HG03575 (cell line): ENCODE measurements around the gene ALKBH6.
"Not testable (repeated sequence)": the region's sequence is repeated elsewhere in the genome, so short reads cannot be mapped to it uniquely, and the experiment has no call there.

ENCODE experiments used
- ATAC-seq: cut with Tn5 transposase; IDR thresholded peaks from one replicate; pipeline ENCODE4 v1.9.1; 2021; ENCODE audit not compliant: unreplicated experiment, insufficient number of reproducible peaks, low FRiP score; ENCODE audit errors: extremely low read depth

The ALKBH6 gene

GRCh38 chr19:36014012-36014924, at the start of gene ALKBH6:
Gene ALKBH6 (minus strand): TSS chr19:36014213. CDS start chr19:36013397, 816 bp downstream.
- ATAC-seq: peak; percentile 58

DNA sequence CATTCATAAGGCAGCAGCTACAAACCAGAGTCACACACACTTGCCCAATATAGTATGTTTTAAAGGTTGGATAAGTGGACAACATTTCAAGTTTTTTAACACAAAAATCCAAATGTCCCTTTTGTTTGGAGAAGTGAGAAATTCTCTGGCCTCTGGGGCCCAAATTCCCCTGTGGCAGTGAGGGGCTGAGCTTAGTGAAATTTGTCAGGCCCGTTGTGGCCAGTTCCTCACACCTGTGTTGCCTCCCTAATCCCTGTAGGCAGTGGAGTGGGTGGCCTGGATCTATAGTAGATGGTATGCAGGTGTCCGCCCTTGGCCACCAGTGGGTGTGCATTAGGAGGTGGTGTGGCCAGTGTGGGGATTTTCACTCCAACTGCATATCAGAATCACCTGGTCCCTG, 47.4 kb upstream of the ALKBH6 start:
- no peak for ATAC-seq

- ATAC-seq: no peak
Observed at GRCh38 chr19:36060430-36060829, 46.4 kb upstream of the ALKBH6 start.

GRCh38 chr19:36059180-36059910, 45.3 kb upstream of the ALKBH6 start:
- no peak for ATAC-seq

DNA sequence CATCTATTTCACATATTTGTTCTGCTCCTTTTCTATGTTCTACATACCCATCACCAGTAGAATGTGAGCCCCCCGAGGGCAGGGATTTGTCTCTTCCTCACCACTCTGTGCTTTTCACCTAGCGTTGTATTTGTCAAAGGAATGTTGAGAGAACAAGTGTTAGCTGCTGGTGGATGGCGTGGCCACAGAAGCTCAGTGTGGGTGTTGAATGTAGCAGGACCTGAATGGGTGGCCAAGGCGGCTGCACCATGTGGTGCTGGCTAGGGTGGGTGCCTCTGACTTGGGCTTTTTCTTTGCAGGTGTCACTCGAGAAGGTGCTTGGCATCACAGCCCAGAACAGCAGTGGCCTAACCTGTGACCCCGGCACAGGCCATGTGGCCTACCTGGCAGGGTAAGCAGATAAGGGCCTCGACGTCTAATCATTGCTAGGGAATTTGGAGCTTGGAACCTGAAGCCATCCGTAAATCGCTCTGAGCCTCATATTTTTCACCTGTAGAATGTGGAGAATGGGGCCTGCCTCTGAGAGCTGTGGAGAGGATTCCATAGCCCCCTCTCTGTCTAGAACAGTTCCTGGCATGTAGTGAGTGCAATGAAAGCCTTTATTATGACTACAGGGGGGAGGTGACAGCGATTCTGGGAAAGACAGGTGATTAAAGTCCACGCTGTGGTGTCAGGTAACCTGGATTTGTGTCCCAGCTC, 44.6 kb upstream of the ALKBH6 start:
- no peak for ATAC-seq

DNA sequence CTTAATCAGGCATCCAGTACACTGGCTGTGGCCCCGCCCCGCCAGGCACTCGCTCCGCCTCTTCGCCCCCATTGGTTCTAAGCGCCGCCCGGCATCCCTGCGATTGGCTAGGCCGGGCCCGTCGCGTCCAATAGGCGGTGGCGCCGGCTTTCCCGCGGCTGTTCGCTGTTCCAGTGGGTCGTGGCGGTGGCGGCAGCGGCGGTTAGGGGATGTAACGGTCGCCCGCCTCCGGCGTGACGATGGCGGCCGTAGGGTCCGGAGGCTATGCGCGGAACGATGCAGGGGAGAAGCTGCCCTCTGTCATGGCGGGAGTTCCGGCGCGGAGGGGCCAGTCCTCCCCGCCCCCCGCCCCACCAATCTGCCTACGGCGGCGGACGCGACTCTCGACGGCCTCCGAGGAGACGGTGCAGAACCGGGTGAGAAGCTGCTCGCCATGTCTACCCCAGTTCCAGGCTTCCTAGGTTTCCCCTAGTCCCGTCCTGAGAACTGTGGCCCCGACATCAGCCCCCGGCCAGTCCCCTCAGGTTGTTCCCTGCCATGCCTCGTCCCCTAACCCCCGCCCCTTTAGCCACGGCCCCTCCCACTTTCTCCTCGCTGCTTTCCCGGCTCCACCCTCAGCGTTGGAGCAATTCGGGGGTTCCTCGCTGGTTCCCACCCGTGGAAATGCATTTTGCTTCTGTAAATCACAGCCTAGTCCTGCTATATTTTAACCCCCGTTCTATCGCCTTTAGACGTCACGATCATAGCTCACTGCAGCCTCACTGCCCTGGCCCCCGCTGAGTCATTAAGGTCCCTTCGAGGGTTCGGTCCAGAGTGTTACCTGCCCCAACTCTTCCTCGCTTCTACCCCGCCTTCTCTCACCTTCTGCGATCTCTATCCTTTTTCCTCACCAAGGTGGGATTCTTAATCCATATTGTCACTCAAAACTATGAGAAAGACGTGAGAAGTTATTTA, 41.0 kb upstream of the ALKBH6 start, which contains the start of gene WDR62:
WDR62 (plus strand) TSS at position 165 of the 954 bp plus-strand sequence; CDS start at position 240, 75 bp downstream.
- ATAC-seq: peak; percentile 31

DNA sequence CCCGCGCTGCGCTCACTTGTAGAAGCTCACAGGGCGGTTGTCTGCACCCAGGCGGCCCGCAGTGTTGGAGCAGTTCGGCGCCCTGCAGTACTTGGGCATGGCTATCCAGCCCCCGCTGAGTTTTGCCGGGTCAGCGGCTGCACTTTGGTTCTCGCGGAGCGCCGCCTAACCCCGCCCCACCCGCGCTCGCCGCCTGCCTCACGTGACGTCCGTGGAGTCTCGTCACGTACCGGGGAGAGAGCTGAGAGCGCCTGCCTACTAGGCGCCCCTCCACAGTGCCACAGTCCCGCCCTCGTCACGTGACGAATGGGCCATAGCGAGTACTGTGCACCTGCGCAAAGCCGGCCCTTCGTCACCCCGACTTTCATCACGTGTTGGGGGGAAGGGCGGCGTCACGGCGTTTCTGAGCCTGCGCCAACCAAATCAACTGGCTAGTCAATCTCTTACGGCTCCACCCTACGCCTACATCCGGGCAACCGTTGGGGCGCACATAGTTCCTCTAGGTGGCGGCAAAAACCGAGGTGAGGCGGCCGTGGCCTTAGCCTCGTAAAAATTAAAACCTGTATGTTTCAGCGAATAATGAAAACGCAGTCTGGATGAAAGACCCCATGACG, 40.2 kb upstream of the ALKBH6 start, which contains the start of gene THAP8:
THAP8 (minus strand) TSS at position 167 of the 614 bp plus-strand sequence; CDS start at position 99, 68 bp downstream.
- peak; percentile 40 for ATAC-seq

GRCh38 chr19:36051637-36052036, 37.6 kb upstream of the ALKBH6 start:
- no peak for ATAC-seq

DNA sequence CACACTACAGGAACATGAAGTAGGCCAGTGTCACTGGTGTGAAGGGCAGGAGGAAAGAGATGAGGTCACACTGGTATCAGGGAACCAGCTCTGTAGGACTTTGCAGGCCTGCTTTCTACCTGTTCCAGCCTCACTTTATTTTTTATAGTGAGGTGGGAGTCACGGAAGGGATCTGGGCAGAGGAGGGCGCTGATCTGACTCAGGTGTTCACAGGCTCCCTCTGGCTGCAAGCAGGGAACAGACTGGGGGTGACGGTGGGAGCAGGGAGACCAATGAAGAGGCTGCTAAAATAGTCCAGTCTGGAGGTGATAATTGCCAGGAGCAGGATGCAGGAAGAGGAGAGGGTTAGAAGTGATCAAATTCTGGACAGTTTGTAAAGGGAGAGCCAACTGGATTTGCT, 37.2 kb upstream of the ALKBH6 start:
- ATAC-seq: no peak

- no peak for ATAC-seq
Observed at GRCh38 chr19:36049080-36049698, 35.2 kb upstream of the ALKBH6 start.

DNA sequence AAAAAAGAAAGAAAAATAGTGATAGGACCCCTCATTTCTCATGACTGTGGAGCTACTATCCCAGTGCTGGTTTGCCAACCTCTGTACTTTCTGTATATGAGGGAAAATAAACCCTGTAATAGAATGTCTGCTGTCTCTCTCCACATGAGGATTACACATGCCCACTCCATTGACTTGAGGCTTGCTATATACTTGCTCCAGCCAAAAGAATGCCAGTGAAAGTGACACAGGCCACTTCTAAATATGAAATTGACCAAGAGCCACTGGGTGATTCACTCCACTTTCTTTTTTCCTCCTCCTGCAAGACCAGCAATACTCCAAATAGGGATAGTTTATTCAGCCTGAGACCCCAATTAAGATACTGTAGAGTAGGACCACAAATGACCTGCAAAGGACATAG, 33.8 kb upstream of the ALKBH6 start:
- no peak for ATAC-seq

- no peak for ATAC-seq
Observed at GRCh38 chr19:36046443-36047050, 32.5 kb upstream of the ALKBH6 start.

GRCh38 chr19:36043952-36044351, 29.9 kb upstream of the ALKBH6 start:
- ATAC-seq: no peak

GRCh38 chr19:36041831-36042230, 27.8 kb upstream of the ALKBH6 start:
- ATAC-seq: no peak

- ATAC-seq: not testable (repeated sequence)
Observed at GRCh38 chr19:36041092-36041491, 27.1 kb upstream of the ALKBH6 start.

- ATAC-seq: no peak
Observed at GRCh38 chr19:36040495-36040894, 26.5 kb upstream of the ALKBH6 start.
